ENCODE results near the gene SLIT3.

Gene SLIT3

DNA sequence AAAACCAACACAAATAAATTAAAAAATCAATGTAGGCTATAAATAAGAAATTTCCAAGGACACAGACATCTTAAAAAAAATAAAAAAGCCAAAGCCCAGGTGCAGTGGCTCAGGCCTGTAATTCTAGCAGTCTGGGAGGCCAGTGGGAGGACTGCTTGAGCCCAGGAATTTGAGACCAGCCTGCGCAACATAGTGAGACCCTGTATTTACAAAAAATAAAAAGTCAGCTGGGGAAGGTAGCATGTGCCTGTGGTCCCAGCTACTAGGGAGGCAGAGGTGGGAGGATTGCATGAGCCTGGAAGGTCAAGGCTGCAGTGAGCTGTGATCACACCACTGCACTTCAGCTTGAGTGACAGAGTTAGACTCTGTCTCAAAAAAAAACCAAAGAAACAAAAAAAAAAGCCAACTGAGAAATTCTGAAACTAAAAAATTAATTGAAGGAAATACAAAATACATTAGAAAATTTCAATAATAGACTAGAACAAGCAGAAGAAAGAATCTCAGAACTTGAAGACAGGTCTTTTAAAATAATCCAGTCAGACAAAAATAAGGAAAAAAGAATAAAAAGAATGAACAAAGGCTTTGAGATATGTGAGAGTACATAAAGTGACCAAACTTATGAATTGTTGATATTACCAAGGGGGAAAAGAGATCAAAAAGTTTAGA is 572.3 kb downstream of the SLIT3 start:
- H3K27me3 ChIP-seq (ENCODE audit: insufficient read depth, poor library complexity, severe bottlenecking), result no peaks in the 10 kb centered on the region
- no peak for TF ChIP-seq POLR2AphosphoS5 (IDR thresholded peaks at IDR 0.05; ENCODE audit: low read depth)
- TF ChIP-seq GABPA (IDR thresholded peaks at IDR 0.05; ENCODE audit: low read depth), result no peak
- H3K4me3 ChIP-seq (replicated peaks; ENCODE audit: insufficient read depth, low read length), result no peak overlapping the region
- no peak overlapping the region for H3K27ac ChIP-seq (replicated peaks)
- DNase-seq (ENCODE audit: low read depth in 1 of 2, low spot score in 1 of 2), result no peak

DNA sequence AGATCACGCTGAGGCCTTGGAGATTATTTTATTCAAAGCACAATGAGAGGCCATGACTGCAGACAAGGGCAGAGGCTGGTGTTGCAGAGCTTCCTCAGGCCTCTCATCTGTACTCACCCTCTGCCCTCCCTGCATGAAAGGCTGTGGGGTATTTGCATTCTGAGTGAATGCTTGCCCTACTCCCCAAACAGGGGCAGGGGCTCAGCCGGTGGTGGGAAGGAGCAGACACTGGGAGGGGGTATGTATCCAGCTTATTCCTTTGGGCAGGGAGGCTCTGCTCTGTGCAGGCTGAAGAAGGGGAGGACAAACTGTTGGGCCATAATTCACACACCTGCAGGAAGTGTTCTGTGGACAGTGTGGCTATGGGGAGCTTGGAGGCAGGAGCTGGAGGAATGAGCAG is 573.4 kb downstream of the SLIT3 start:
- H3K4me3 ChIP-seq (replicated peaks; ENCODE audit: insufficient read depth, low read length), result no peak overlapping the region
- no peak for TF ChIP-seq REST (IDR thresholded peaks at IDR 0.05; ENCODE audit: insufficient replicate concordance, low read depth)
- TF ChIP-seq SPI1 (IDR thresholded peaks at IDR 0.05; ENCODE audit: borderline replicate concordance, low read depth), result no peak
- TF ChIP-seq, protein P1, sequence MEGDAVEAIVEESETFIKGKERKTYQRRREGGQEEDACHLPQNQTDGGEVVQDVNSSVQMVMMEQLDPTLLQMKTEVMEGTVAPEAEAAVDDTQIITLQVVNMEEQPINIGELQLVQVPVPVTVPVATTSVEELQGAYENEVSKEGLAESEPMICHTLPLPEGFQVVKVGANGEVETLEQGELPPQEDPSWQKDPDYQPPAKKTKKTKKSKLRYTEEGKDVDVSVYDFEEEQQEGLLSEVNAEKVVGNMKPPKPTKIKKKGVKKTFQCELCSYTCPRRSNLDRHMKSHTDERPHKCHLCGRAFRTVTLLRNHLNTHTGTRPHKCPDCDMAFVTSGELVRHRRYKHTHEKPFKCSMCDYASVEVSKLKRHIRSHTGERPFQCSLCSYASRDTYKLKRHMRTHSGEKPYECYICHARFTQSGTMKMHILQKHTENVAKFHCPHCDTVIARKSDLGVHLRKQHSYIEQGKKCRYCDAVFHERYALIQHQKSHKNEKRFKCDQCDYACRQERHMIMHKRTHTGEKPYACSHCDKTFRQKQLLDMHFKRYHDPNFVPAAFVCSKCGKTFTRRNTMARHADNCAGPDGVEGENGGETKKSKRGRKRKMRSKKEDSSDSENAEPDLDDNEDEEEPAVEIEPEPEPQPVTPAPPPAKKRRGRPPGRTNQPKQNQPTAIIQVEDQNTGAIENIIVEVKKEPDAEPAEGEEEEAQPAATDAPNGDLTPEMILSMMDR (IDR thresholded peaks at IDR 0.05; ENCODE audit: insufficient read depth, low read length), result no peak
- no peak for TF ChIP-seq GABPA (IDR thresholded peaks at IDR 0.05; ENCODE audit: low read depth)
- H3K27ac ChIP-seq (replicated peaks), result no peak overlapping the region
- no peak for DNase-seq (ENCODE audit: low read depth in 1 of 2, low spot score in 1 of 2)
- H3K27me3 ChIP-seq (ENCODE audit: insufficient read depth, poor library complexity, severe bottlenecking), result no peaks in the 10 kb centered on the region

DNA sequence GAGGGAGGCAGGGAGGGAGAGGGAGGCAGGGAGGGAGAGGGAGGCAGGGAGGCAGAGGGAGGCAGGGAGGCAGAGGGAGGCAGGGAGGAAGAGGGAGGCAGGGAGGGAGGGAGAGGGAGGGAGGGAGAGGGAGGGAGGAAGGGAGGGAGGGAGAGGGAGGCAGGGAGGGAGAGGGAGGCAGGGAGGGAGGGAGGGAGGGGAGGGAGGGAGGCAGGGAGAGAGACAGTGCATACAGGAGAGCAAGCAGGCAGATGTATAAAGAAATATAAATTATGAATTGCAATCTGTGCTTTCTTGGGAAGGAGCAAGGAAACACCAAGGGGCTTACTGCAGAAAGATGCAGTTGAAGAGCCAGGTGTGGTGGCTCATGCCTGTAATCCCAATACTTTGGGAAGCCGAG is 574.6 kb downstream of the SLIT3 start:
- TF ChIP-seq SPI1 (IDR thresholded peaks at IDR 0.05; ENCODE audit: borderline replicate concordance, low read depth) (no peak), REST (IDR thresholded peaks at IDR 0.05; ENCODE audit: insufficient replicate concordance, low read depth) (no peak), GABPA (IDR thresholded peaks at IDR 0.05; ENCODE audit: low read depth) (no peak), POLR2AphosphoS5 (IDR thresholded peaks at IDR 0.05; ENCODE audit: low read depth) (no peak)
- TF ChIP-seq, protein P1 (IDR thresholded peaks at IDR 0.05; ENCODE audit: insufficient read depth, low read length), result no peak
- Histone ChIP-seq H3K27ac (replicated peaks) (no peak overlapping the region), H3K4me3 (replicated peaks; ENCODE audit: insufficient read depth, low read length) (no peak overlapping the region), H3K27me3 (ENCODE audit: insufficient read depth, poor library complexity, severe bottlenecking) (no peaks in the 10 kb centered on the region)
- no peak for DNase-seq (ENCODE audit: low read depth in 1 of 2, low spot score in 1 of 2)

GRCh38 chr5:168724227-168724626 is 576.7 kb downstream of the SLIT3 start:
- TF ChIP-seq, protein P1 (IDR thresholded peaks at IDR 0.05; ENCODE audit: insufficient read depth, low read length), result no peak
- TF ChIP-seq POLR2AphosphoS5 (IDR thresholded peaks at IDR 0.05; ENCODE audit: low read depth), result no peak
- TF ChIP-seq SPI1 (IDR thresholded peaks at IDR 0.05; ENCODE audit: borderline replicate concordance, low read depth), result no peak
- TF ChIP-seq REST (IDR thresholded peaks at IDR 0.05; ENCODE audit: insufficient replicate concordance, low read depth), result no peak
- no peak for TF ChIP-seq GABPA (IDR thresholded peaks at IDR 0.05; ENCODE audit: low read depth)
- Histone ChIP-seq H3K4me3 (replicated peaks; ENCODE audit: insufficient read depth, low read length) (no peak overlapping the region), H3K27ac (replicated peaks) (no peak overlapping the region), H3K27me3 (ENCODE audit: insufficient read depth, poor library complexity, severe bottlenecking) (no peaks in the 10 kb centered on the region)
- no peak for DNase-seq (ENCODE audit: low read depth in 1 of 2, low spot score in 1 of 2)
